Mesothelial cell of epicardium (in vitro differentiated cells): Measurements from ENCODE around the gene AUTS2. TPM values are rescaled to one million over a fixed set of nuclear protein-coding genes. Genes with fewer than 3 reads are reported as not detected.

ENCODE experiments used
- DNase-seq, 2 experiments: peaks; one replicate each; pipeline ENCODE4 v3.0.0; 2021; ENCODE audit warnings: low spot score in 2 of 2; ENCODE audit not compliant: unreplicated experiment in 2 of 2
- H3K27ac Mint-ChIP-seq: 2 replicates; pipeline ENCODE4 v1.8.0; 2021; ENCODE audit warnings: mixed read lengths
- H3K27me3 Mint-ChIP-seq: 2 replicates; pipeline ENCODE4 v1.8.0; 2021; ENCODE audit warnings: low read depth, mixed read lengths
- H3K36me3 Mint-ChIP-seq: 2 replicates; pipeline ENCODE4 v1.8.0; 2021; ENCODE audit warnings: mixed read lengths
- H3K4me1 Mint-ChIP-seq: 2 replicates; pipeline ENCODE4 v1.8.0; 2021; ENCODE audit warnings: mixed read lengths
- H3K4me3 Mint-ChIP-seq: 2 replicates; pipeline ENCODE4 v1.8.0; 2021; ENCODE audit warnings: mild to moderate bottlenecking, moderate library complexity, mixed read lengths
- H3K9me3 Mint-ChIP-seq: 2 replicates; pipeline ENCODE4 v1.8.0; 2021; ENCODE audit warnings: mixed read lengths
- total RNA-seq: library from RNA; stranded (reverse); gene quantifications from 3 replicates; pipeline ENCODE4 v1.2.1, GENCODE V29; 2021
- TF ChIP-seq, protein P1 (sequence below): fragments of 200-600 bp; sonication (generic); IDR thresholded peaks from one replicate; pipeline ENCODE4 v1.5.0; 2021; ENCODE audit warnings: antibody characterized with exemption; ENCODE audit not compliant: unreplicated experiment

The AUTS2 gene
- total RNA-seq, 1 donor from 2014 or later, result 135 TPM

DNA sequence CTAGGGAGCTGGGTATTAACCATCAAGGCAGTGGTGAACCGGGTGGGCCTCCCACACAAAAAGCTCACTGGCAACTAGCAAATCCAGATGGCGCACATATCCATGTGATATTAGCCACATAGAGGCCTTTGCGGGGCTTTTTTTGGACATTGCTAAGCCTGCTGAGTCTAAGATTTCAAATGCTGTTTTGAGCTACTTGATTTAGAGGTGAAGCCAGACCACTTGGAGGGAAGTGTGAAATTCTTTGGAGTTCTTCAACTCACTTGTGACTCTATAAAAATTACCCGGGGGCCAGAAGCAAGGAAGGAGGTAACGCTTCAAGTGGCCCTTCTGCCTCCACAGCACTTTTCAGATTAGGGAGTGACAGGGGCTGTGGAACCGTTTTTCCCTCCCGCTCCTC is 913.9 kb downstream of the AUTS2 start:
- TF ChIP-seq, protein P1, sequence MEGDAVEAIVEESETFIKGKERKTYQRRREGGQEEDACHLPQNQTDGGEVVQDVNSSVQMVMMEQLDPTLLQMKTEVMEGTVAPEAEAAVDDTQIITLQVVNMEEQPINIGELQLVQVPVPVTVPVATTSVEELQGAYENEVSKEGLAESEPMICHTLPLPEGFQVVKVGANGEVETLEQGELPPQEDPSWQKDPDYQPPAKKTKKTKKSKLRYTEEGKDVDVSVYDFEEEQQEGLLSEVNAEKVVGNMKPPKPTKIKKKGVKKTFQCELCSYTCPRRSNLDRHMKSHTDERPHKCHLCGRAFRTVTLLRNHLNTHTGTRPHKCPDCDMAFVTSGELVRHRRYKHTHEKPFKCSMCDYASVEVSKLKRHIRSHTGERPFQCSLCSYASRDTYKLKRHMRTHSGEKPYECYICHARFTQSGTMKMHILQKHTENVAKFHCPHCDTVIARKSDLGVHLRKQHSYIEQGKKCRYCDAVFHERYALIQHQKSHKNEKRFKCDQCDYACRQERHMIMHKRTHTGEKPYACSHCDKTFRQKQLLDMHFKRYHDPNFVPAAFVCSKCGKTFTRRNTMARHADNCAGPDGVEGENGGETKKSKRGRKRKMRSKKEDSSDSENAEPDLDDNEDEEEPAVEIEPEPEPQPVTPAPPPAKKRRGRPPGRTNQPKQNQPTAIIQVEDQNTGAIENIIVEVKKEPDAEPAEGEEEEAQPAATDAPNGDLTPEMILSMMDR, result no peak
- DNase-seq, result no peak
- H3K9me3 Mint-ChIP-seq, result no peaks in the 10 kb centered on the region
- H3K36me3 Mint-ChIP-seq, result peaks cover 2% of the 10 kb centered on the region
- no peak overlapping the region for H3K27ac Mint-ChIP-seq
- no peak overlapping the region for H3K4me3 Mint-ChIP-seq
- H3K27me3 Mint-ChIP-seq, result no peaks in the 10 kb centered on the region
- H3K4me1 Mint-ChIP-seq, result no peaks in the 10 kb centered on the region

DNA sequence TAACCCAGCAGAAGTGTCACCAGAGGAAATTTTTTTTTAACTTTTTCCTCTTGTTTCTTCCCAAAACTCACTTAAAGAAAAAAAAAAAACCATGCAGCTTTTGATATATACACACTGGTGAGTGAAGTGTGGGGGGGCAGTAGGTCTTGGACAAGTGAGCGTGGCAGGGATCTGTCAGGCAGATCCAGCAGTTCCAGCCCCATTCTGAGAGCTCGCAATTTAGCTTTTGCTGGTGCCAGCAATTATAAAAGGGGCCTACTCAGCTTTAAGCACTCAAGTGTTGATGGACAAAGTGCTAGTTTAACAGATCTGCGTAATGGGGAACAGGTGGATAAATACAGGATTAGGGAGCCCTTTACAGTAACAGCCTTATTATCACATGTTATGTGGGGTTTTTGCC is 914.5 kb downstream of the AUTS2 start:
- TF ChIP-seq, protein P1, result no peak
- H3K27ac Mint-ChIP-seq, result no peak overlapping the region
- H3K36me3 Mint-ChIP-seq, result peaks cover 2% of the 10 kb centered on the region
- no peak overlapping the region for H3K4me3 Mint-ChIP-seq
- no peaks in the 10 kb centered on the region for H3K27me3 Mint-ChIP-seq
- no peaks in the 10 kb centered on the region for H3K4me1 Mint-ChIP-seq
- DNase-seq, result no peak
- no peaks in the 10 kb centered on the region for H3K9me3 Mint-ChIP-seq

GRCh38 chr7:70520611-70521010 is 922.3 kb downstream of the AUTS2 start:
- Mint-ChIP-seq H3K36me3 (peaks cover 7% of the 10 kb centered on the region), H3K27me3 (no peaks in the 10 kb centered on the region), H3K27ac (no peak overlapping the region), H3K4me3 (no peak overlapping the region), H3K9me3 (peaks cover 4% of the 10 kb centered on the region), H3K4me1 (peaks cover 14% of the 10 kb centered on the region)
- no peak for DNase-seq
- TF ChIP-seq, protein P1, result no peak

DNA sequence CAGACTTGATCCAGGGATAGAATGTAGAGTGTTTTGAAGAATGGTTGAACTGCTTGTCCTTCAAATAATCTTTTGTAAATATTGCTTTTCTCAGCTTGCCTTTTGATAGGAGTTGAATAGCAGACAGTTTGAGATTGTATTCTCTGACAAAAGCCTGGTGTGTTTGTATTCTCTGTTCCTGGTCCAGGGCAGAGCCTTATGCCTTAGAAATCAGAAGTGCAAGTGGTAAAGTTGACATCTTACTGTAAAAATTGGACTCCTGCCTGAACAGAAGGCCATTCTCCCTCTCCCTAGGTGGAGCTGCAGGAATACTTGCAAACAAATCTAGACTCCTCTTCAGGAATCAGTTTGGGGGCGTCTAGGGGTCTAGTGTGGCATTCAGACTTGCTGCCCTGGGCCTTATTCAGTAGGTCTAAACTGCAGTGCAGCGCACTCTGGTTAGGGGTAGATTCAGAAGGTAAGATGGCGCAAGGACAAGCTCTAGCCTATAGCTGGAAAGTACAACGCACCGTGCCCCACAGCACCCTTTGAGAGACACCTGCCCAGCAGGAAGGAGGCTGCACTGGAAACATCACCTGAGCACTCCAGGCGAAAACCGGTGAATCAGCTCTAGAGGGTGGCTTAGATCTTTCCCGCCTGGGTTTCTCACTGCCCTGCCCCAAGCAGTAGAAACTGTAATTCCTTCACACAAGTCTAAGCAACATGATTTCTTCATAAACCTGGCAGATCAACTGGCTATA is 925.1 kb downstream of the AUTS2 start:
- H3K4me3 Mint-ChIP-seq, result no peak overlapping the region
- TF ChIP-seq, protein P1, result no peak
- peaks cover 4% of the 10 kb centered on the region for H3K9me3 Mint-ChIP-seq
- peaks cover 14% of the 10 kb centered on the region for H3K36me3 Mint-ChIP-seq
- H3K27me3 Mint-ChIP-seq, result no peaks in the 10 kb centered on the region
- no peak overlapping the region for H3K27ac Mint-ChIP-seq
- DNase-seq, result no peak
- peaks cover 22% of the 10 kb centered on the region for H3K4me1 Mint-ChIP-seq

DNA sequence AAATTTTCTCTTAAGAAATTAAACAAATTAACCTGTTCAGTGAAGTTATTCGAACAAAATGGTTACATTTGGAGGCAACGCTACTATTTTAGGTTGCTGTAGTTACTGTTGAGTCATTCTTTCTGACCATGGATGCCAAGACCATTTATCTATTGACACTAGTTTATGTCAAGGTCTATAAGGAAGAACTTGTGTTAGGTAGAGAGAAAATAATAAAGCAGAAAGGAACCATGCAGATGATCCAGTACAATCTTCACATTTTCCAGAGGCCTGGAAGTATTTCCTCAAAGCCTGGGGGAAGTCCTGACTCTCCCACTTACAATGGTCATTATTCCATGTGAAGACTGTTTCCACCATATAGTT is 925.7 kb downstream of the AUTS2 start:
- no peak overlapping the region for H3K4me3 Mint-ChIP-seq
- DNase-seq, result no peak
- H3K27me3 Mint-ChIP-seq, result no peaks in the 10 kb centered on the region
- peaks cover 22% of the 10 kb centered on the region for H3K4me1 Mint-ChIP-seq
- TF ChIP-seq, protein P1, result no peak
- H3K27ac Mint-ChIP-seq, result no peak overlapping the region
- H3K36me3 Mint-ChIP-seq, result peaks cover 14% of the 10 kb centered on the region
- H3K9me3 Mint-ChIP-seq, result peaks cover 2% of the 10 kb centered on the region
